ENCODE data around the gene KRTAP12-2. TPM values are rescaled to one million over a fixed set of nuclear protein-coding genes. Genes with fewer than 3 reads are reported as not detected.

KRTAP12-2 gene
- total RNA-seq, 1 donor from 2014 or later: not detected

- H3K27me3 Mint-ChIP-seq (ENCODE audit: unreplicated experiment): peaks cover 81% of the 10 kb centered on the region
- H3K27ac Mint-ChIP-seq (ENCODE audit: unreplicated experiment): no peak overlapping the region
- no peak for TF ChIP-seq CTCF (IDR thresholded peaks at IDR 0.05)
- peaks cover 15% of the 10 kb centered on the region for H3K4me1 Mint-ChIP-seq (ENCODE audit: unreplicated experiment)
- H3K9me3 Mint-ChIP-seq (ENCODE audit: unreplicated experiment): no peaks in the 10 kb centered on the region
- H3K4me3 Mint-ChIP-seq (ENCODE audit: unreplicated experiment): no peak overlapping the region
- DNase-seq (ENCODE audit: extremely low spot score, unreplicated experiment): peak; percentile 56
- H3K36me3 Mint-ChIP-seq (ENCODE audit: unreplicated experiment): no peaks in the 10 kb centered on the region
Observed at GRCh38 chr21:44684077-44684476, 17.4 kb upstream of the KRTAP12-2 start.

- Mint-ChIP-seq H3K36me3 (ENCODE audit: unreplicated experiment) (no peaks in the 10 kb centered on the region), H3K27me3 (ENCODE audit: unreplicated experiment) (peaks cover 72% of the 10 kb centered on the region), H3K27ac (ENCODE audit: unreplicated experiment) (no peak overlapping the region), H3K4me3 (ENCODE audit: unreplicated experiment) (no peak overlapping the region), H3K9me3 (ENCODE audit: unreplicated experiment) (no peaks in the 10 kb centered on the region), H3K4me1 (ENCODE audit: unreplicated experiment) (peaks cover 11% of the 10 kb centered on the region)
- DNase-seq (ENCODE audit: extremely low spot score, unreplicated experiment): peak; percentile 42
- TF ChIP-seq CTCF (IDR thresholded peaks at IDR 0.05): no peak
Observed at GRCh38 chr21:44682580-44683151, 15.9 kb upstream of the KRTAP12-2 start.

GRCh38 chr21:44681861-44682579 is 15.3 kb upstream of the KRTAP12-2 start, which contains the start of gene KRTAP12-1:
KRTAP12-1 (minus strand) TSS chr21:44682163; CDS start chr21:44682123, 40 bp downstream.
- no peak within 1 kb of the TSS for H3K4me3 Mint-ChIP-seq (ENCODE audit: unreplicated experiment)
- no peak for TF ChIP-seq CTCF (IDR thresholded peaks at IDR 0.05)
- peaks cover 6% of the 10 kb centered on the region for H3K4me1 Mint-ChIP-seq (ENCODE audit: unreplicated experiment)
- H3K9me3 Mint-ChIP-seq (ENCODE audit: unreplicated experiment): no peaks in the 10 kb centered on the region
- H3K27ac Mint-ChIP-seq (ENCODE audit: unreplicated experiment): no peak within 1 kb of the TSS
- H3K36me3 Mint-ChIP-seq (ENCODE audit: unreplicated experiment): no peaks in the 10 kb centered on the region
- DNase-seq (ENCODE audit: extremely low spot score, unreplicated experiment): peak; percentile 75
- H3K27me3 Mint-ChIP-seq (ENCODE audit: unreplicated experiment): peaks cover 66% of the 10 kb centered on the region

DNA sequence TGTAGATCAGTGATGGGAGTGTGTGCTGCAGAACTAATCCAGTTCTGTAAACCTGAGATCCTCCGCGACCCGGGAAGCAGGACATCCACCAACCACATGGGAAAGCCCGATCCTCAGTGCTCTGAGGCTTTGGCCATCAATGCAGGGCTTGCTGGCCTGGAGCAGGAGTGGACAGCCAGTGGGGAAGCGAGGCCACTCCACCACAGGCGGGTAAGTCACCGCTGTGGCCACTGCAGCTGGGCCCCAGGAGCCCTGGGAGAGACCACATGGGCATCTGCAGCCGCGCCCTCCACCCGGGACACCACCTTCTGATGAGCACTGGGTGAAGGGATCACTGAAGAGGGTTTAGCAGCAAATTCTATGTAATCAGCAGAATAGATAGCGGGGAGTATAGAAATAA is 14.4 kb upstream of the KRTAP12-2 start:
- Mint-ChIP-seq H3K27me3 (ENCODE audit: unreplicated experiment) (peaks cover 65% of the 10 kb centered on the region), H3K27ac (ENCODE audit: unreplicated experiment) (no peak overlapping the region), H3K9me3 (ENCODE audit: unreplicated experiment) (no peaks in the 10 kb centered on the region)

More for the DNA sequence above, 14.4 kb upstream of the KRTAP12-2 start:
- Mint-ChIP-seq H3K4me1 (ENCODE audit: unreplicated experiment) (no peaks in the 10 kb centered on the region), H3K4me3 (ENCODE audit: unreplicated experiment) (no peak overlapping the region), H3K36me3 (ENCODE audit: unreplicated experiment) (no peaks in the 10 kb centered on the region)
- TF ChIP-seq CTCF (IDR thresholded peaks at IDR 0.05): no peak
- DNase-seq (ENCODE audit: extremely low spot score, unreplicated experiment): peak; percentile 69
